HG02798 (cell line): ENCODE results near the gene SLC7A1.
A peak's percentile ranks its signal among the peaks of the same experiment; 100 is the strongest.

Experiments used
- ATAC-seq: cut with Tn5 transposase; IDR thresholded peaks from one replicate; pipeline ENCODE4 v1.9.1; 2021; ENCODE audit warnings: mild to moderate bottlenecking; ENCODE audit not compliant: unreplicated experiment, poor library complexity

Gene SLC7A1

GRCh38 chr13:29562786-29563438 lies 32.6 kb downstream of the SLC7A1 start:
- no peak for ATAC-seq

GRCh38 chr13:29561918-29562317 lies 33.6 kb downstream of the SLC7A1 start:
- no peak for ATAC-seq

GRCh38 chr13:29556742-29557141 lies 38.7 kb downstream of the SLC7A1 start:
- ATAC-seq = no peak

GRCh38 chr13:29551214-29551613 lies 44.3 kb downstream of the SLC7A1 start:
- ATAC-seq = no peak

- no peak for ATAC-seq
Observed at GRCh38 chr13:29550430-29550988, 45.0 kb downstream of the SLC7A1 start.

- no peak for ATAC-seq
Observed at GRCh38 chr13:29548722-29549121, 46.8 kb downstream of the SLC7A1 start.

- no peak for ATAC-seq
Observed at GRCh38 chr13:29547153-29547552, 48.3 kb downstream of the SLC7A1 start.

- no peak for ATAC-seq
Observed at GRCh38 chr13:29546662-29547061, 48.8 kb downstream of the SLC7A1 start.

- no peak for ATAC-seq
Observed at GRCh38 chr13:29545988-29546387, 49.5 kb downstream of the SLC7A1 start.

- peak; percentile 99 for ATAC-seq
Observed at GRCh38 chr13:29543230-29544215, 52.0 kb downstream of the SLC7A1 start.

GRCh38 chr13:29542381-29542780 lies 53.1 kb downstream of the SLC7A1 start:
- ATAC-seq = no peak

GRCh38 chr13:29541400-29541799 lies 54.1 kb downstream of the SLC7A1 start:
- ATAC-seq = no peak

- no peak for ATAC-seq
Observed at GRCh38 chr13:29540799-29541198, 54.7 kb downstream of the SLC7A1 start.

- ATAC-seq = no peak
Observed at GRCh38 chr13:29540334-29540733, 55.2 kb downstream of the SLC7A1 start.

- no peak for ATAC-seq
Observed at GRCh38 chr13:29539856-29540255, 55.6 kb downstream of the SLC7A1 start.

GRCh38 chr13:29538652-29539040 lies 56.8 kb downstream of the SLC7A1 start:
- no peak for ATAC-seq

- no peak for ATAC-seq
Observed at GRCh38 chr13:29537736-29538651, 57.5 kb downstream of the SLC7A1 start.

GRCh38 chr13:29536853-29537252 lies 58.6 kb downstream of the SLC7A1 start:
- ATAC-seq = no peak

GRCh38 chr13:29535663-29536655 lies 59.5 kb downstream of the SLC7A1 start:
- no peak for ATAC-seq
